DND-41 (cell line): ENCODE results near the gene RNMT.

Source experiments
- ATAC-seq: fragments of 200-7000 bp; cut with Tn5 transposase; 3 replicates; pipeline ENCODE4 v1.9.1; 2021; ENCODE audit warnings: low read depth; ENCODE audit not compliant: insufficient read depth
- DNase-seq: peaks from one replicate; pipeline ENCODE4 v3.0.0-alpha.2; 2020
- H2AFZ ChIP-seq: 2 replicates; pipeline ENCODE4 v1.6.0; 2012; ENCODE audit warnings: low read depth, low read length
- H3K27ac ChIP-seq: 2 replicates; pipeline ENCODE4 v1.5.1; 2012; ENCODE audit warnings: low read length, inconsistent platforms
- H3K27me3 ChIP-seq: fragments of 200-600 bp; sonication (generic); 2 replicates; pipeline ENCODE4 v1.6.0; 2012; ENCODE audit warnings: low read length, mild to moderate bottlenecking, inconsistent platforms; ENCODE audit not compliant: insufficient read depth, poor library complexity
- H3K36me3 ChIP-seq: 2 replicates; pipeline ENCODE4 v1.5.1; 2012; ENCODE audit warnings: low read length, inconsistent platforms; ENCODE audit not compliant: insufficient read depth
- H3K4me1 ChIP-seq: 2 replicates; pipeline ENCODE4 v1.5.1; 2012; ENCODE audit warnings: mild to moderate bottlenecking, low read length; ENCODE audit not compliant: insufficient read depth
- H3K4me2 ChIP-seq: 2 replicates; pipeline ENCODE4 v1.6.0; 2012; ENCODE audit warnings: mild to moderate bottlenecking, moderate library complexity, low read length, inconsistent platforms; ENCODE audit not compliant: insufficient read depth
- H3K4me3 ChIP-seq, 2 experiments: fragments of 200-600 bp in 1 of 2; shearing (Covaris generic) in 1 of 2; 2 replicates each; pipeline ENCODE4 v1.5.1; 2012 to 2016; ENCODE audit warnings: inconsistent platforms in 2 of 2, low read length in 2 of 2, mild to moderate bottlenecking in 2 of 2, low read depth in 1 of 2, moderate library complexity in 1 of 2
- H3K79me2 ChIP-seq: 2 replicates; pipeline ENCODE4 v1.6.0; 2012; ENCODE audit warnings: low read length, inconsistent platforms; ENCODE audit not compliant: insufficient read depth
- H3K9ac ChIP-seq: 2 replicates; pipeline ENCODE4 v1.6.0; 2012; ENCODE audit warnings: low read depth, mild to moderate bottlenecking, inconsistent platforms, low read length, moderate library complexity
- H3K9me3 ChIP-seq: 2 replicates; pipeline ENCODE4 v1.5.1; 2012; ENCODE audit warnings: low read length, moderate library complexity, mild to moderate bottlenecking, inconsistent platforms; ENCODE audit not compliant: insufficient read depth, severe bottlenecking
- H4K20me1 ChIP-seq: 2 replicates; pipeline ENCODE4 v1.6.0; 2012; ENCODE audit warnings: low read length; ENCODE audit not compliant: insufficient read depth
- EZH2 ChIP-seq: IDR thresholded peaks from 3 replicates; pipeline ENCODE4 v1.6.1; 2012; ENCODE audit warnings: borderline replicate concordance, low read depth, mild to moderate bottlenecking, moderate library complexity, low read length, inconsistent platforms; ENCODE audit not compliant: severe bottlenecking
- TF ChIP-seq, protein P1 (sequence below): IDR thresholded peaks from 2 replicates; pipeline ENCODE4 v1.5.1; 2012; ENCODE audit warnings: borderline replicate concordance, low read length, moderate library complexity, mild to moderate bottlenecking; ENCODE audit not compliant: poor library complexity, severe bottlenecking; ENCODE audit errors: extremely low read depth

The RNMT gene

DNA sequence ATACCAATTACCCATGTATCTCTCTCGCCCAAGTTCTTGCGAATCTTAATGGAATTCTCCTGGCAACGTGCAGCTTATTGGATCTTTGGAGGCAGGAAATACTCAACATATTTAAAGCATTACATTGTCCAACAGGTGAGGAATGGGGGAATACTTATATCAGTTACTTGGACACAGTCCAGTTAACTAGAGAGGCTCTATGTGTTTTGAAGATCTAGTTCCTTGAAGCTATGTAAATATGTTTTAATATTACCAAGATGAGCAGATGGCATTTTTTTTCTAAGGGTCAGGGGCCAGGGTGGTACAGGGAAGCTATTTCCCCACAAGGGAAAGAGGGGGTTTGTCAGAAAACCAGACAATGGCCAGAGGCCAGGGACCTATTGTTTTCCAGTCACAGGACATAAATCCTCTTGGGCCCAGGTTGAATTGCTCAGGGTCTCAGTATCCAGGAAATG, 70.7 kb downstream of the RNMT start:
- Histone ChIP-seq H3K4me3 (no peak overlapping the region), H3K9me3 (no peaks in the 10 kb centered on the region), H3K9ac (no peak overlapping the region), H3K27ac (no peak overlapping the region), H3K4me1 (no peaks in the 10 kb centered on the region), H3K79me2 (no peaks in the 10 kb centered on the region), H4K20me1 (no peaks in the 10 kb centered on the region), H3K4me2 (no peak overlapping the region), H3K36me3 (no peaks in the 10 kb centered on the region), H3K27me3 (no peaks in the 10 kb centered on the region), H2AFZ (no peak overlapping the region)
- TF ChIP-seq EZH2: no peak
- TF ChIP-seq, protein P1, sequence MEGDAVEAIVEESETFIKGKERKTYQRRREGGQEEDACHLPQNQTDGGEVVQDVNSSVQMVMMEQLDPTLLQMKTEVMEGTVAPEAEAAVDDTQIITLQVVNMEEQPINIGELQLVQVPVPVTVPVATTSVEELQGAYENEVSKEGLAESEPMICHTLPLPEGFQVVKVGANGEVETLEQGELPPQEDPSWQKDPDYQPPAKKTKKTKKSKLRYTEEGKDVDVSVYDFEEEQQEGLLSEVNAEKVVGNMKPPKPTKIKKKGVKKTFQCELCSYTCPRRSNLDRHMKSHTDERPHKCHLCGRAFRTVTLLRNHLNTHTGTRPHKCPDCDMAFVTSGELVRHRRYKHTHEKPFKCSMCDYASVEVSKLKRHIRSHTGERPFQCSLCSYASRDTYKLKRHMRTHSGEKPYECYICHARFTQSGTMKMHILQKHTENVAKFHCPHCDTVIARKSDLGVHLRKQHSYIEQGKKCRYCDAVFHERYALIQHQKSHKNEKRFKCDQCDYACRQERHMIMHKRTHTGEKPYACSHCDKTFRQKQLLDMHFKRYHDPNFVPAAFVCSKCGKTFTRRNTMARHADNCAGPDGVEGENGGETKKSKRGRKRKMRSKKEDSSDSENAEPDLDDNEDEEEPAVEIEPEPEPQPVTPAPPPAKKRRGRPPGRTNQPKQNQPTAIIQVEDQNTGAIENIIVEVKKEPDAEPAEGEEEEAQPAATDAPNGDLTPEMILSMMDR: no peak
- no peak for DNase-seq
- no peak for ATAC-seq

DNA sequence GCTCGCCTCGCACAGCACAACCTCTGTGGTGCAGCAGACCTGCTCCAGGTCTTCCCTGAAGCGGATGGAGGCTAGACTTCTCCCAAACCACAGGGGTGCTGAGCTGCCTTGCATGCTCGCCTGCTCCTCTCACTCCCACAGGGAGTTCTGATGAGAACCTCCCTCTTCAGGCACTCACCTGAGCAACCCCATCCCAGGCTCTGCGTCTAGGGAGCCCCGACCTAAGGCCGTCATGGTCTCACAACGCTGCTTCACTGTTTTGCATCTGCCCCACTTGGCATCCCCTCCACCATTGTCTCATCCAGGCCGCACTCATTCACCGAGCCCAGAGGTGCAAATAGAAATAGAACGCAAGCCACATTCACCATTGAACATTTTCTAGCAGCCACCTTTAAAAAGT, 72.9 kb downstream of the RNMT start:
- Histone ChIP-seq H3K27me3 (no peaks in the 10 kb centered on the region), H2AFZ (no peak overlapping the region), H3K9ac (no peak overlapping the region), H3K79me2 (no peaks in the 10 kb centered on the region), H3K4me1 (no peaks in the 10 kb centered on the region), H3K36me3 (no peaks in the 10 kb centered on the region), H3K9me3 (no peaks in the 10 kb centered on the region), H4K20me1 (no peaks in the 10 kb centered on the region), H3K4me3 (no peak overlapping the region), H3K27ac (no peak overlapping the region), H3K4me2 (no peak overlapping the region)
- ATAC-seq (no peak), DNase-seq (no peak)
- TF ChIP-seq, protein P1: no peak
- TF ChIP-seq EZH2: no peak

DNA sequence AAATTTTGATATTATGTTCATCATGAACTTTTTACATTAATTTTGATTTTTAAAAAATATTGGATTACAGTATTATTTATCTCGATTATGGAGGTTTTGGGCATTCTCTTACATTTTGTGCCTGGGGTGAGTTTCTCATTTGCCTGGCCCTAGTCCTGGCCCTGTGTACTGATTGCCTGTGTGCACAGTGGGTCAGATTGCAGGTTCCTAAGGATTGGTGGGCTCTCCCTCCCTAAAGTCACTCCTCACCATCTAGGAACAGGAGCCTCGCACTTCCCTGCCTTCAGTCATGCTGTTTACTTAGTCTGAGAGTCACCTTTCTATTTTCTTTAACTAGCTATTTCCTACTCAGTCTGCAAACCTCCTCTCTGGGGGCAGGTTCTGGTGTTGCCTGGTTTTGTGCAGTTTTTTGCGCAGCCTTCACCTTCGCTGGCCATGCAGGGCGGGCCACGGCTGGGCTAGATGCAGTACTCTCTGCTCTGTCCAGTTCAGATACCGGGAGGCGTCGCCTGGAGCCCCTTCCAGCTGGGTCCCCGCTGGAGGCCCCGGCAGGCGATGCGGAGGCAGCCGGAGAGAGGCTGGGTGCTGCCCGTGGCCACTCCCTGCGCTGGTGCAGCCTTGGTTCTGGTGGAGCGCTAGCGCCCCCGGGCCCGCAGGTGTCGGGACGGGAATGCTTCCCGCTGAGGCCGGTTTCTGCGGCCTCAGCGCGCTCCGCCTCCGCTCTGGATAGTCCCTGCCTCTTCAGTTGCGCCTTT, 74.2 kb downstream of the RNMT start:
- Histone ChIP-seq H2AFZ (no peak overlapping the region), H3K9ac (no peak overlapping the region), H3K4me3 (no peak overlapping the region), H4K20me1 (no peaks in the 10 kb centered on the region), H3K27me3 (no peaks in the 10 kb centered on the region), H3K36me3 (no peaks in the 10 kb centered on the region), H3K27ac (no peak overlapping the region), H3K79me2 (no peaks in the 10 kb centered on the region), H3K4me2 (no peak overlapping the region), H3K4me1 (no peaks in the 10 kb centered on the region), H3K9me3 (no peaks in the 10 kb centered on the region)
- DNase-seq (no peak), ATAC-seq (peak; percentile 45; the same call in 1 of the 3 replicates)
- TF ChIP-seq, protein P1: peak; percentile 37
- no peak for TF ChIP-seq EZH2
